HFF-Myc (cell line): ENCODE measurements around the gene PES1.
"Not testable (repeated sequence)": the region's sequence is repeated elsewhere in the genome, so short reads cannot be mapped to it uniquely, and the experiment has no call there.

Experiments used
- DNase-seq: peaks from one replicate; pipeline ENCODE4 v3.0.0-alpha.2; 2011; ENCODE audit warnings: low read depth; ENCODE audit errors: extremely low read depth
- H3K4me3 ChIP-seq: replicated peaks from 2 replicates; pipeline ENCODE4 v1.5.1; 2011; ENCODE audit warnings: low read depth, mild to moderate bottlenecking, control low read depth, low read length
- TF ChIP-seq, protein P1 (sequence below): IDR thresholded peaks from 2 replicates; pipeline ENCODE4 v1.5.1; 2012; ENCODE audit warnings: mild to moderate bottlenecking, low read depth, low read length, control low read depth; ENCODE audit errors: missing control alignments

Gene PES1

DNA sequence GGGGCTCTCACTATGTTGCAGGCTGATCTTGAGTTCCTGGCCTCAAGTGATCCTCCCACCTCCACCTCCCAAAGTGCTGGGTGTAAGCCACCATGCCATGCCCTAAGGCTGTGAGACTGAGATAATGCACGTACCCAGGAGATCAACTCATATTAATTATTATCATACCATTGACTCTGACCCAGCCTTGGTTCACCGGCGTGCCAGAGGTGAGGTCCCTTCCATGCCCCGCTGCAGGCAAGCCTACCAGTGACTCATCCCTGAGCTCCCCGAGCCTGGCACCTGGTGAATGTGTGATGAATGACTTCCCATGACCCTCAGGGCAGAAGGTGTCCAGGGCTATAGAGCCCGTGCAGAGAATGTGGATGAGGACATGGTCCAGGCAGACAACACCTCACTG is 29.3 kb downstream of the PES1 start:
- DNase-seq = no peak
- H3K4me3 ChIP-seq = no peak overlapping the region
- TF ChIP-seq, protein P1, sequence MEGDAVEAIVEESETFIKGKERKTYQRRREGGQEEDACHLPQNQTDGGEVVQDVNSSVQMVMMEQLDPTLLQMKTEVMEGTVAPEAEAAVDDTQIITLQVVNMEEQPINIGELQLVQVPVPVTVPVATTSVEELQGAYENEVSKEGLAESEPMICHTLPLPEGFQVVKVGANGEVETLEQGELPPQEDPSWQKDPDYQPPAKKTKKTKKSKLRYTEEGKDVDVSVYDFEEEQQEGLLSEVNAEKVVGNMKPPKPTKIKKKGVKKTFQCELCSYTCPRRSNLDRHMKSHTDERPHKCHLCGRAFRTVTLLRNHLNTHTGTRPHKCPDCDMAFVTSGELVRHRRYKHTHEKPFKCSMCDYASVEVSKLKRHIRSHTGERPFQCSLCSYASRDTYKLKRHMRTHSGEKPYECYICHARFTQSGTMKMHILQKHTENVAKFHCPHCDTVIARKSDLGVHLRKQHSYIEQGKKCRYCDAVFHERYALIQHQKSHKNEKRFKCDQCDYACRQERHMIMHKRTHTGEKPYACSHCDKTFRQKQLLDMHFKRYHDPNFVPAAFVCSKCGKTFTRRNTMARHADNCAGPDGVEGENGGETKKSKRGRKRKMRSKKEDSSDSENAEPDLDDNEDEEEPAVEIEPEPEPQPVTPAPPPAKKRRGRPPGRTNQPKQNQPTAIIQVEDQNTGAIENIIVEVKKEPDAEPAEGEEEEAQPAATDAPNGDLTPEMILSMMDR = no peak

GRCh38 chr22:30561402-30562189 is 30.1 kb downstream of the PES1 start:
- no peak overlapping the region for H3K4me3 ChIP-seq
- TF ChIP-seq, protein P1 = no peak
- no peak for DNase-seq

DNA sequence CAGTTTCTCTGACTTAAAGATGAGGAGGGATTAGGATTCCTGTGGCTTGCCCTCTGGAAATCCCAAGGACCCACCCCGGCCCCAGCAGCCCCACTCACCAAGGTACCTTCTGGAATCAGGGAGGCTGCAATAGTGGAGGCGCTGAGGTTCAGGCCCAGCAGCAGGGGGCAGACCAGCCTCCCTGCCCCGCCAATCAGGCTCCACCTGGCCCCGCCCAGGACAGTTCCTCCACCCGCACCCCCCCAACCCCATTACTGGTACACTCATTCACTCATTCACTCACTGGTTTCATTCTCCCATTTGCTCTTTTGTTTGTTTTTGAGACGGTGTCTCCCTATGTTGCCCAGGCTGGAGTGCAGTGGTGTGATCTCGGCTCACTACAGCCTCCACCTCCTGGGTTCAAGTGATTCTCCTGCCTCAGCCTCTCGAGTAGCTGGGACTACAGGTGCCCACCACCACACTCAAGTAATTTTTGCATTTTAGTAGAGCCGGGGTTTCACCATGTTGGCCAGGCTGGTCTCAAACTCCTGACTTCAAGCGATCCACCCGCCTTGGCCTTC is 31.0 kb downstream of the PES1 start:
- TF ChIP-seq, protein P1 = peak; percentile 20
- not testable (repeated sequence) for DNase-seq, H3K4me3 ChIP-seq

DNA sequence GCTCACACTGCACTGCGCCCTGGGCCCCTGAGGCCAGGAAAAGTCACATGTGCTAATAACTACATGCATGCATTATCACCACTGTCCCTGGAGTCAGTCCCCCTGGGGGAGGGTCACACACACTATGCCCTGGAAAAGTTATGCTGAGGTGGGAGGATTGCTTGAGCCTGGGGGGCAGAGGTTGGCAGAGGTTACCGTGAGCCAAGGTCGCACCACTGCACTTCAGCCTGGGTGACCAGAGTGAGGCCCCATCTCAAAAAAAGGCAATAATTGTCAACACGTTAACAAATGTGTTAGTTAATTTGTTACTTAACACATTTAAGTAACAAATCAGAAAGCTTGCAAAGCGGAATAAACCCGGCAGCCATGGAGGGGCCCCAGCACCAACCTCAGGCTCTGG is 31.8 kb downstream of the PES1 start:
- DNase-seq = no peak
- H3K4me3 ChIP-seq = no peak overlapping the region
- TF ChIP-seq, protein P1 = no peak

DNA sequence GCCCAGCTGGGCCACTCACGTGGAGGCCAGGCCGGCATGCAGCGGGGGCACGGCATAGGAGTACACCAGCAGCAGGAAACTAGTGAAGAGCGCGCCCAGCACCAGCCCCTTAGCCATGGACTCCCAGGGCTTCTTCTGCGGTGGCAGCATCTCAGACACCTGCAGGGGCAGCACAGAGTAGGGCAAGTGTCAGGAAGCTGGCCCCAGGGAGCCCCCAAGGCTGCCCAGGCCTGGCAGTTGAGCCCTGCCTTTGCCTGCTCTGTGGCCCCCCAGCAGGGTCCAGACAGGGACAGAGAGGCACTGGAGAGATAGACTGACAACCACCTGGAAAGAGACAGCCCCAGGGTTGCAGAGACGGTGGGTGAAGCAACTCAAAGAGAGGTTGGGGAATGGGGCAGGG is 34.5 kb downstream of the PES1 start:
- TF ChIP-seq, protein P1 = no peak
- no peak for DNase-seq

DNA sequence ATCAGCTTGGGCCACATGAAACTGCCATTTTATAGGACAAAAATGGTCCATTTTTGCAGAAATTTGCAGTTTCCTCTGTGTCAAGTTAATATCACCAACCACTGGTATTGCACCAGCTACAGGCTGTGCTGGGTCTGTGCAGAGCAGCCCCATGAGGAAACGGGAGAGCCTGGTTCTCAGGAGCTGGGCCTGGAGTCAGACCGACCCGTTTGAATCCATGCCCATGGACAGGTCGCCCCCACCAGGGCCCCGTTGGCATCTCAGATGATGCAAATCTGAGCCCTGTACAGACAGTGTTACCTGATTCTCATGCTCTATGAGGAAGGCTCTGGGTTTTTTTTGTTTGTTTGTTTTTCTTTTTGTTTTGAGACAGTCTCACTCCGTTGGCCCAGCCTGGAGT is 35.3 kb downstream of the PES1 start:
- TF ChIP-seq, protein P1 = no peak
- no peak overlapping the region for H3K4me3 ChIP-seq
- no peak for DNase-seq

More for the DNA sequence above, 34.5 kb downstream of the PES1 start:
- no peak overlapping the region for H3K4me3 ChIP-seq
